Thyroid gland (tissue), 4 donors: ENCODE data around the gene TTC3.

Source experiments
- CTCF ChIP-seq, 6 experiments: fragments of 200-600 bp in 3 of 6; fragments of 450-650 bp in 3 of 6; sonication (generic) in 3 of 6; IDR thresholded peaks; one replicate each; pipeline ENCODE4 v1.5.1; 2016 to 2019; ENCODE audit warnings: antibody characterized with exemption in 6 of 6, mild to moderate bottlenecking in 2 of 6, inconsistent platforms in 1 of 6, moderate library complexity in 1 of 6
- POLR2A ChIP-seq, 2 donors: fragments of 450-650 bp; IDR thresholded peaks; one replicate each; pipeline ENCODE4 v1.6.1; 2017; ENCODE audit warnings: antibody characterized with exemption in 2 of 2, mild to moderate bottlenecking in 2 of 2, moderate library complexity in 1 of 2

DNA sequence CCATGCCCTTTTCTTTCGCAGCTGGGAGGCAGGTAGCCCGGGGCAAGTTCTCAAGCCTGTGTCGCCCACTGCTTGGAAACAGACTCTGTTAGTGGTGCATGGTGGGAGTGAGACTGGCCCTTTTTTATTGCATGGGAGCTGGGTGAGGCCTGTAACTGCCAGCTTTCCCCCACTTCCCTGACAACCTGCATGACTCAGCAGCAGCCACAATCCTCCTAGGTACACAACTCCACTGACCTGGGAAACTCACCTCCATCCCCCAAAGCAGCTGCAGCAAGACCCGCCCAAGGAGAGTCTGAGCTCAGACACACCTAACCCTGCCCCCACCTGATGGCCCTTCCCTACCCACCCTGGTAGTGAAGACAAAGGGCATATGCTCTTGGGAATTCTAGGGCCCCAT, 26.0 kb upstream of the TTC3 start:
- TF ChIP-seq CTCF (IDR thresholded peaks at IDR 0.05) (no peak), POLR2A (IDR thresholded peaks at IDR 0.05) (no peak)
